HepG2 (cell line): Measurements from ENCODE around the gene REELD1. TPM values are rescaled to one million over a fixed set of nuclear protein-coding genes. Genes with fewer than 3 reads are reported as not detected.

Experiments
- CBX1 ChIP-seq: IDR thresholded peaks from one replicate; pipeline ENCODE4 v1.6.1; 2016; ENCODE audit warnings: antibody characterized with exemption, low read depth
- CEBPG ChIP-seq: IDR thresholded peaks from 2 replicates; pipeline ENCODE4 v1.6.1; 2016
- EEA1 ChIP-seq: sonication (generic); formaldehyde crosslinking; IDR thresholded peaks from 2 replicates; pipeline ENCODE4 v1.5.1; 2020; ENCODE audit warnings: mild to moderate bottlenecking, missing genetic modification reagents, borderline replicate concordance
- KLF16 ChIP-seq, 2 experiments: sonication (generic) in 1 of 2; formaldehyde crosslinking in 1 of 2; IDR thresholded peaks; 2 replicates each; pipeline versions ENCODE4 v1.6.1 to v1.8.0; 2016 to 2023; ENCODE audit warnings: missing genetic modification reagents in 2 of 2, missing compliant biosample characterization in 1 of 2
- MATR3 ChIP-seq: sonication (generic); formaldehyde crosslinking; IDR thresholded peaks from 2 replicates; pipeline ENCODE4 v1.4.0; 2020; ENCODE audit warnings: missing genetic modification reagents
- SETDB1 ChIP-seq: sonication (generic); formaldehyde crosslinking; IDR thresholded peaks from 2 replicates; pipeline ENCODE4 v1.5.1; 2020; ENCODE audit warnings: missing genetic modification reagents, mild to moderate bottlenecking, borderline replicate concordance
- SKIL ChIP-seq: sonication (generic); formaldehyde crosslinking; IDR thresholded peaks from 2 replicates; pipeline ENCODE4 v1.8.0; 2022; ENCODE audit warnings: missing genetic modification reagents, mild to moderate bottlenecking, moderate library complexity, borderline replicate concordance
- SMARCC2 ChIP-seq: fragments of 450-650 bp; IDR thresholded peaks from 2 replicates; pipeline ENCODE4 v1.6.1; 2017; ENCODE audit warnings: antibody characterized with exemption, mild to moderate bottlenecking
- TAF1 ChIP-seq: sonication (generic); formaldehyde crosslinking; IDR thresholded peaks from 2 replicates; pipeline ENCODE4 v1.4.0; 2020; ENCODE audit warnings: missing genetic modification reagents
- ZNF225 ChIP-seq: sonication (generic); formaldehyde crosslinking; IDR thresholded peaks from 2 replicates; pipeline ENCODE4 v1.4.0; 2020; ENCODE audit warnings: mild to moderate bottlenecking, missing genetic modification reagents
- ZNF296 ChIP-seq: sonication (generic); formaldehyde crosslinking; conservative IDR thresholded peaks from 2 replicates; pipeline ENCODE4 v1.5.0; 2020; ENCODE audit warnings: mild to moderate bottlenecking, missing genetic modification reagents
- ZNF547 ChIP-seq: sonication (generic); formaldehyde crosslinking; IDR thresholded peaks from 2 replicates; pipeline ENCODE4 v1.5.1; 2020; ENCODE audit warnings: mild to moderate bottlenecking, missing genetic modification reagents
- ZNF724P ChIP-seq: sonication (generic); formaldehyde crosslinking; IDR thresholded peaks from 2 replicates; pipeline ENCODE4 v1.8.0; 2022; ENCODE audit warnings: missing genetic modification reagents, borderline replicate concordance
- ZNF75D ChIP-seq: sonication (generic); formaldehyde crosslinking; IDR thresholded peaks from 2 replicates; pipeline ENCODE4 v1.8.1; 2023; ENCODE audit warnings: missing genetic modification reagents, mild to moderate bottlenecking, borderline replicate concordance
- ZNF788 ChIP-seq: sonication (generic); formaldehyde crosslinking; IDR thresholded peaks from 2 replicates; pipeline ENCODE4 v1.5.0; 2020; ENCODE audit warnings: mild to moderate bottlenecking, missing genetic modification reagents, borderline replicate concordance
- polyA plus RNA-seq, 8 experiments: library from polyadenylated mRNA; depleted of rRNA in 3 of 8; stranded (reverse) in 7 of 8; unstranded in 1 of 8; fragments of >200 nt; fragmentation: Illumina TruSeq in 4 of 8; extraction: Trizol in 4 of 8; gene quantifications; 2 replicates each; pipeline versions ENCODE4 v1.2.1 to v1.2.3, GENCODE V29; 2011 to 2016; ENCODE audit warnings: low read depth in 4 of 8, missing spikeins in 1 of 8, mixed read lengths in 1 of 8; ENCODE audit not compliant: insufficient read depth in 1 of 8
- total RNA-seq, 5 experiments: library from RNA; depleted of rRNA; stranded (reverse); fragments of >200 nt; fragmentation: Illumina TruSeq; extraction: Trizol; gene quantifications; 2 replicates each; pipeline ENCODE4 v1.2.3, GENCODE V29; 2016; ENCODE audit warnings: low read depth in 1 of 5
- TF ChIP-seq, protein P1 (sequence below): sonication (generic); formaldehyde crosslinking; IDR thresholded peaks from 2 replicates; pipeline ENCODE4 v1.4.0; 2020; ENCODE audit warnings: missing genetic modification reagents
- TF ChIP-seq, protein P2 (sequence below): IDR thresholded peaks from 2 replicates; pipeline ENCODE4 v1.6.1; 2016; ENCODE audit warnings: mild to moderate bottlenecking
- TF ChIP-seq, protein P3 (sequence below): IDR thresholded peaks from 2 replicates; pipeline ENCODE4 v1.6.1; 2016; ENCODE audit warnings: mild to moderate bottlenecking, missing biosample characterization, missing genetic modification reagents

Gene REELD1
- total and polyA plus RNA-seq, 2 of the 13 experiments (the other 11 are each of a cell fraction or from before 2014, with no cell fraction given): 0.04 to 0.26 TPM

DNA sequence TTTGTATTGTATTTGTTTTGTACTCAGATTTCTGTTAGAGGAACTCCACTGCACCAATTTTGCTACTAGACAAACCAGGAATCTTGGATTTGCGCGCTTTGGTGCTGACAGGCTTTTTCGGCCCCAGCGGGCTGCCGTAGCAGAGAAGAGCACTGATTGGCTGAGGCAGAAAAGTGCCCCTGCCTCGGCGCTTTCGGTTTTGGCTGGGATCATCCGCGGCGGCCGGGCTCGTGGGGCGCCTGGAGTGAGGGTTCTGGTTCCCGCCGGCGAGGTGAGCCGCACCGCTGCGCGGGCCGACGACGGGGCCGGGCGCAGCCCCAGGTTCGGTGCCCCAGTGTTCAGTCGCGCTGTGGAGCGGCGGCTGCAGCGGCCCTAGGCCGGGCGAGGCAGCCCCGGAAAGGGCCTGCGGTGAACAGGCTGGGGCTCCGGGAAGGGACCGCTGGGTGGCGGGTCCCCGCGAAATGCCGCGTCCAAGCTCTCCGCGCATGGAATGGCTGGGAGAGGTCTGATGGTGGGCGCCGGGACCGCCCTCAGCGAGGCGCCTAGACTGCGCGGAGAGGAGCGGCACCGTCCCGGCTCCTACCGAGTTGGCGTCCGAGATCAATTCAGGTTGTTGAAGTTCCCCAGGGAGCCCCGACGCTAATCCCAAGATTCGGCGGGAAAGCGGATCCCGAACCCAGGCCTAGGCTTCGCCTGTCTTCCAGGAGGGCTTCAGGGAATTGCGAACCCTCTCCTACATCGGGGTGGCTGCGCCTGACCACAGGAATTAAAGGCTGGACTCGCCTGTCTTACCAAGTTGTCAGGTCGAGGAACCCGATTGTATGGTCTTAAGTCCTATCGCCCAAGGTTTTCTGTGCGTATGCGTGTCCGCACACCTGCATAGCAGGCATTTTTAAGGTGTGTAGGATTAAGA is 38.5 kb upstream of the REELD1 start, which contains the start of gene LSM6 (continued):
- TF ChIP-seq ZNF547 (CRISPR knock-in tag) (peak; percentile 88; the same call in 1 of the 2 replicates), SKIL (no peak), ZNF225 (CRISPR knock-in tag) (0 out of 2 replicates have a peak, but pooled peaks have one; percentile 57), SMARCC2 (no peak), ZNF75D (no peak; the same call in 1 of the 2 replicates), ZNF788 (CRISPR knock-in tag) (no peak), CEBPG (no peak), TAF1 (CRISPR knock-in tag) (peak; percentile 57), EEA1 (CRISPR knock-in tag) (no peak), KLF16 (CRISPR knock-in tag; IDR thresholded peaks at IDR 0.05) (peak in 1 of 2 experiments; percentile 66; a peak in 1 of 4 replicates), ZNF296 (CRISPR knock-in tag) (no peak), SETDB1 (no peak), CBX1 (no peak), ZNF724P (CRISPR knock-in tag) (peak; percentile 34; the same call in 1 of the 2 replicates), MATR3 (no peak)
- TF ChIP-seq, protein P1, sequence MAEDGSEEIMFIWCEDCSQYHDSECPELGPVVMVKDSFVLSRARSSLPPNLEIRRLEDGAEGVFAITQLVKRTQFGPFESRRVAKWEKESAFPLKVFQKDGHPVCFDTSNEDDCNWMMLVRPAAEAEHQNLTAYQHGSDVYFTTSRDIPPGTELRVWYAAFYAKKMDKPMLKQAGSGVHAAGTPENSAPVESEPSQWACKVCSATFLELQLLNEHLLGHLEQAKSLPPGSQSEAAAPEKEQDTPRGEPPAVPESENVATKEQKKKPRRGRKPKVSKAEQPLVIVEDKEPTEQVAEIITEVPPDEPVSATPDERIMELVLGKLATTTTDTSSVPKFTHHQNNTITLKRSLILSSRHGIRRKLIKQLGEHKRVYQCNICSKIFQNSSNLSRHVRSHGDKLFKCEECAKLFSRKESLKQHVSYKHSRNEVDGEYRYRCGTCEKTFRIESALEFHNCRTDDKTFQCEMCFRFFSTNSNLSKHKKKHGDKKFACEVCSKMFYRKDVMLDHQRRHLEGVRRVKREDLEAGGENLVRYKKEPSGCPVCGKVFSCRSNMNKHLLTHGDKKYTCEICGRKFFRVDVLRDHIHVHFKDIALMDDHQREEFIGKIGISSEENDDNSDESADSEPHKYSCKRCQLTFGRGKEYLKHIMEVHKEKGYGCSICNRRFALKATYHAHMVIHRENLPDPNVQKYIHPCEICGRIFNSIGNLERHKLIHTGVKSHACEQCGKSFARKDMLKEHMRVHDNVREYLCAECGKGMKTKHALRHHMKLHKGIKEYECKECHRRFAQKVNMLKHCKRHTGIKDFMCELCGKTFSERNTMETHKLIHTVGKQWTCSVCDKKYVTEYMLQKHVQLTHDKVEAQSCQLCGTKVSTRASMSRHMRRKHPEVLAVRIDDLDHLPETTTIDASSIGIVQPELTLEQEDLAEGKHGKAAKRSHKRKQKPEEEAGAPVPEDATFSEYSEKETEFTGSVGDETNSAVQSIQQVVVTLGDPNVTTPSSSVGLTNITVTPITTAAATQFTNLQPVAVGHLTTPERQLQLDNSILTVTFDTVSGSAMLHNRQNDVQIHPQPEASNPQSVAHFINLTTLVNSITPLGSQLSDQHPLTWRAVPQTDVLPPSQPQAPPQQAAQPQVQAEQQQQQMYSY (CRISPR knock-in tag): 0 out of 2 replicates have a peak, but pooled peaks have one; percentile 44
- TF ChIP-seq, protein P2, sequence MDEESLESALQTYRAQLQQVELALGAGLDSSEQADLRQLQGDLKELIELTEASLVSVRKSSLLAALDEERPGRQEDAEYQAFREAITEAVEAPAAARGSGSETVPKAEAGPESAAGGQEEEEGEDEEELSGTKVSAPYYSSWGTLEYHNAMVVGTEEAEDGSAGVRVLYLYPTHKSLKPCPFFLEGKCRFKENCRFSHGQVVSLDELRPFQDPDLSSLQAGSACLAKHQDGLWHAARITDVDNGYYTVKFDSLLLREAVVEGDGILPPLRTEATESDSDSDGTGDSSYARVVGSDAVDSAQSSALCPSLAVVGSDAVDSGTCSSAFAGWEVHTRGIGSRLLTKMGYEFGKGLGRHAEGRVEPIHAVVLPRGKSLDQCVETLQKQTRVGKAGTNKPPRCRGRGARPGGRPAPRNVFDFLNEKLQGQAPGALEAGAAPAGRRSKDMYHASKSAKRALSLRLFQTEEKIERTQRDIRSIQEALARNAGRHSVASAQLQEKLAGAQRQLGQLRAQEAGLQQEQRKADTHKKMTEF (CRISPR knock-in tag): peak; percentile 85
- TF ChIP-seq, protein P3, sequence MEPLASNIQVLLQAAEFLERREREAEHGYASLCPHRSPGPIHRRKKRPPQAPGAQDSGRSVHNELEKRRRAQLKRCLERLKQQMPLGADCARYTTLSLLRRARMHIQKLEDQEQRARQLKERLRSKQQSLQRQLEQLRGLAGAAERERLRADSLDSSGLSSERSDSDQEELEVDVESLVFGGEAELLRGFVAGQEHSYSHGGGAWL (CRISPR knock-in tag): peak; percentile 73; the same call in 1 of the 2 replicates
